HG03095 (cell line): ENCODE measurements around the gene CLDND2.
A peak's percentile ranks its signal among the peaks of the same experiment; 100 is the strongest.
"Not testable (repeated sequence)": the region's sequence is repeated elsewhere in the genome, so short reads cannot be mapped to it uniquely, and the experiment has no call there.

Source experiments
- ATAC-seq: cut with Tn5 transposase; IDR thresholded peaks from one replicate; pipeline ENCODE4 v1.9.1; 2021; ENCODE audit warnings: moderate library complexity; ENCODE audit not compliant: unreplicated experiment

Gene CLDND2, protein sequence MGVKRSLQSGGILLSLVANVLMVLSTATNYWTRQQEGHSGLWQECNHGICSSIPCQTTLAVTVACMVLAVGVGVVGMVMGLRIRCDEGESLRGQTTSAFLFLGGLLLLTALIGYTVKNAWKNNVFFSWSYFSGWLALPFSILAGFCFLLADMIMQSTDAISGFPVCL

GRCh38 chr19:51368366-51369282 is at the start of gene CLDND2:
TSS of gene CLDND2 (minus strand) at chr19:51369003. CDS start at chr19:51368577, 426 bp downstream.
- no peak for ATAC-seq

- ATAC-seq = peak; percentile 35
These were observed 49.0 kb upstream of the CLDND2 start for GRCh38 chr19:51417810-51418157.

GRCh38 chr19:51417107-51417809 is 48.5 kb upstream of the CLDND2 start, which contains the start of gene SIGLEC10:
TSS of gene SIGLEC10 (minus strand) at chr19:51417642. CDS start at chr19:51417581, 61 bp downstream.
- ATAC-seq = peak; percentile 56

DNA sequence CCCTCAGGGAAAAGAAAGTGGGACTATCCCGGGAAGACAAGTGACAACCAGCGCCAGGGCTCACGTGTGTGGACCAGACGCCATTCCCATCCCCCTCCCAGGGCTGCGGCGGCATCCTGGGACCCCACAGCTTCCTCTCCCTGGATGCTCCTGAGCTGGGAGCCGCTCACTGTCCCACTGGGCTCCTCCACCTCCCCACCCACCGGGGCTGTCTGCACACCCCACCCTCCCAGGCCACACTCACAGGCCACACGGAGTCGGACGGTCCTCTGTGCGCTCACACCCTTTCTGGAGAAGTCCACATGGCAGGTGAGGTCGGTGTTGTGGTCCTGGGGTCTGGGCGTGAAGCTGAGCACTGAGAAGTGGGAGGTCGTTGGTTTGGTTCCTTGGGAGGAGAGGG is 47.6 kb upstream of the CLDND2 start:
- ATAC-seq = not testable (repeated sequence)

DNA sequence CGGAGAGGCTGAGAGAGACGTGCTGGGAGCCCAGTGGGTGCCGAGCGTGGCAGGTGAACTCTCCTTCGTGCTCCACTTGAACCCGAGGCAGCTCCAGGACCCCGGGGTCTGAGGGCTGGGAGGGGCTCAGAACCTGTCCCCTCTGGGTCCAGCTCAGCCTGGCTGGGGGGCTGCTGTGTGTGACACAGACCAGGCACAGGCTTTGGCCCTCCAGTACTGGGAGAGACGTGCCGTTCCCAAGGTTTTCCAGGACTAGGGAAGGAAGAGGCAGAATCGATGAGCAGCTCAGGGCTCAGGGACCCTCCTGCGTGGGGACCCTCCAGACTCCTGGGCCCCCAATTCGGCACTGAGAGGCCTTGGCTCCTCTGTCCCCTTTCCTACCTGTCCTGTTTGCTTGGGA is 46.4 kb upstream of the CLDND2 start:
- no peak for ATAC-seq

DNA sequence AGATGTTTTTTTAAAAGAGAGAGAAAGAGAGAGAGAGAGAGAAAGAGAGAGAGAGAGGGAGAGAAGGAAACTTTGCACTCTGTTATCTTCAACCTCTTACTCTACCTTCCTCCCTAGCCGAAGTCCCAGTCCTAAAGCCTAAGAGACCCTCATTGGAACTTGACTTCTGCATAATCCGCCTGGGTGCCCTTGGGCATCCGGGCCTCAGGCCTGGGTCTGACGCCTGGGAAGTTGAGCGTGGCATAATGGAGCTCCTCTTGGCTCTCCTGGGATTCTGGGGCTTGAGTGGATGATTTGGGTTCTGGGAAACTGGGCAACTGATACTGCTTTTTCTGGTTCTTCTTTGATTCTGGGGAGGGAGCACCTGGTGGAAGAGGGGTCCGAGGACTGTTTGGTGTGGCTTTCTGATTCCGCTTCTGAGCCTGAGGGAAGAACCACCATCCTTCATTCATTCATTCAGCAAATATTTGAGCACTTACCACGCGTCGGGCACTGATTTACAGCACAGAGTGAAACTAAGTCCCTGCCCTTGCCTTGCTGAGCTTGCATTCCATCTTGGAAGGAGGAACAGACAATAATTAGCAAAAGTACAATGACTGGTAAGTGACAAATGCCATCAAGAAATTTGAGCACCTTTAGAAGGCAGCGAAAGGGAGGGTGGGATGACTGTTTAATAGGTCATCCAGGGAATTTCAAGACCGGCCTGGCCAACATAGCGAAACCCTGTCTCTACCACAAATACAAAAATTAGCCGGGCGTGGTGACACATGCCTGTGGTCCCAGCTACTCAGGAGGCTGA is 42.3 kb upstream of the CLDND2 start:
- no peak for ATAC-seq

- ATAC-seq = no peak
These were observed 38.8 kb upstream of the CLDND2 start for GRCh38 chr19:51407511-51408131.

- no peak for ATAC-seq
These were observed 33.3 kb upstream of the CLDND2 start for GRCh38 chr19:51402117-51402516.

- not testable (repeated sequence) for ATAC-seq
These were observed 31.1 kb upstream of the CLDND2 start for GRCh38 chr19:51399936-51400335.

DNA sequence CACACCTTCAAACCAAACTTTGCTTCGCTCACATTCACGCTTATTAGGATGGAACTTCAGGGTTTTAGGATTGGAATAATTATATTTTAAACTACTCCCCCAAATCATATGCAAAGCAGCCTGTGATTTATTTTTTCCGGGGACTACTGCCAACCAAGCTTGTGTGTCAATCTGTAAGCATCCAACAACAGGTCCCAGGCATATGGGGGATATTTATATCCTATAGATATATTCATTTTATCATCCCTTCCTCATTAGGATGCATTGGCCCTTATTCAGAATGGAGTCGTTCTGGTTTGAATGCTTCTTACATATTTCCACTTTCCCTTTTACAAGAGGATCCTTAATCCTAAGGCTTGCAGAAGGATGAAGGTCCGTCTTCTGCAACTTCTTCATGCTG is 30.4 kb upstream of the CLDND2 start:
- ATAC-seq = no peak

GRCh38 chr19:51398096-51398704 is 29.4 kb upstream of the CLDND2 start:
- ATAC-seq = no peak

GRCh38 chr19:51397453-51397852 is 28.6 kb upstream of the CLDND2 start:
- not testable (repeated sequence) for ATAC-seq

DNA sequence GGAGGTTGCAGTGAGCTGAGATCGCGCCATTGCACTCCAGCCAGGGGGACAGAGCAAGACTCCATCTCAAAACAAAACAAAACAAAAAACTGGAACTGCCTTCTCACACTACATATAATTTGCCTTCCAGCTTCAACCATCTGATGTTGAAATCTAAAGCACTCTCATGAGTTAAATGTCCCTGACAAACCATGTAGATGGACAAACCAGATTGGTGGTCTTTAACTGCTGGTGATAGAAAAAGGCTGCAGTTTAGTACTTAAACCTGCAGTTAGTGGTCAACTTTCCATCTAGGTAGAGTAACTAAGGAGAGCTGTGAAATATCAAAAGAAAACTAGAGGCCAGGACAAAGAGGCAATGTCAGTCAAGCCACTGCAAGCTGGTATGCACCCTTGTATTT is 27.4 kb upstream of the CLDND2 start:
- no peak for ATAC-seq

GRCh38 chr19:51394050-51394836 is 25.4 kb upstream of the CLDND2 start:
- ATAC-seq = peak; percentile 78

- no peak for ATAC-seq
These were observed 23.9 kb upstream of the CLDND2 start for GRCh38 chr19:51392701-51393100.

- no peak for ATAC-seq
These were observed 22.3 kb upstream of the CLDND2 start for GRCh38 chr19:51391073-51391611.

DNA sequence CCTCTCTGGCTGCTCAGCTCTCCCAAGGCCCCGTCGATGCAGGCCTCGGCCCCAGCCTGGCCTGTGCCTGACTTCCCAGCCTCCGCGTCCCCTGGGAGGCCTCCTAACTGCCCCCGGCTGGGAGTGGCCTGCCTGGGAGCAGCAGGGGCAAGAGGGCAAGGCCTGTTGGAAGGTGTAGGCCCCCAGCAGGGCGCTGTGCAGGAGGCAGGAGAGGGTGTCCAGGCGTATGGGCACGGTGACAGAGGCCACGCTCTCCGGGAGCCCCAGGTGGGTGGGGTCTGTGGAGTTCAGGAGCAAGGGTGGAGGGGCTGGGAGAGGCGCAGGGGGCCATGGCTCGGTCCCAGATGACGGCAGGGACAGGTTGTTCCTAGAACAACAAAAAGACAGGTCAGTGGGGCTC is 20.3 kb upstream of the CLDND2 start:
- no peak for ATAC-seq

DNA sequence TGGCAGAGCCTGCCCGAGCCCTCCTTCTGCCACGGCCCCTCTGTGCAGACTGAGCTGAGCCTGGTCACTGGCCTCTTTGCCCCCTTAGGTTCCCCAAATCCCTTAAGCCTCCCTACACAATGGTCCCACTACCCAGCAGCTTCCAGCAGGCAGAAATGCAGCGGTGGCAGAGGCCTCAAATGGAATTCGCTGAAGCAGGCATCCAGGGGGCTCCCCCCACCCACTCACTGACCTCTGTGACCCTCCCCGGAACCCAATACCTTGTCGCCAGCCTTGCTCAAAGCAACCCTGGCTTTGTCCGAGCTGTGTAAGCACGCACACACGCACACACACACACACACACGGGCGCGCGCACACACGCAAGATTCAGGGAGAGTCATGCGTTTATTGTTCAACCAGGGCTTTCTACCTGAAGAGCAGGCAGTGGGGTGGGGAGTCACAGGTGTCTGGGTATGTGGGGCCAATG is 19.2 kb upstream of the CLDND2 start, which contains the start of gene LIM2:
LIM2 (minus strand) TSS at position 51 of the 466 bp plus-strand sequence. CDS start 531 bp downstream, outside the sequence.
- no peak for ATAC-seq
